MCF 10A (cell line): ENCODE data around the gene OSER1. TPM values are rescaled to one million over a fixed set of nuclear protein-coding genes. Genes with fewer than 3 reads are reported as not detected.

Experiments used
- BruUV-seq: library from RNA; stranded (reverse); fragments of 400-500 nt; replicated peaks from 2 replicates; lab custom pipeline; 2021; lab: Mats Ljungman, UMichigan
- CTCF ChIA-PET: fragments of 300-600 bp; sonication (Branson Sonifier 250); formaldehyde crosslinking; extraction: SDS; loops from one replicate; lab custom pipeline; 2021; ENCODE audit warnings: antibody characterized with exemption, inconsistent platforms; lab: Yijun Ruan, JAX
- POLR2A ChIA-PET: fragments of 300-600, 350-650 bp; sonication (Branson Sonifier 250); formaldehyde crosslinking; extraction: SDS; loops from one replicate; lab custom pipeline; 2020; ENCODE audit warnings: antibody characterized with exemption, inconsistent platforms; lab: Yijun Ruan, JAX
- DNase-seq: peaks from one replicate; pipeline ENCODE4 v3.0.0-alpha.2; 2018; ENCODE audit not compliant: unreplicated experiment
- H3K27ac Mint-ChIP-seq: one replicate; pipeline ENCODE4 v1.8.0; 2022; ENCODE audit warnings: mild to moderate bottlenecking, low read depth, mixed read lengths; ENCODE audit not compliant: unreplicated experiment
- H3K27me3 Mint-ChIP-seq: one replicate; pipeline ENCODE4 v1.8.0; 2022; ENCODE audit warnings: mixed read lengths; ENCODE audit not compliant: insufficient read depth, unreplicated experiment
- H3K36me3 Mint-ChIP-seq: one replicate; pipeline ENCODE4 v1.8.0; 2022; ENCODE audit warnings: mild to moderate bottlenecking, moderate library complexity, mixed read lengths; ENCODE audit not compliant: insufficient read depth, unreplicated experiment
- H3K4me1 Mint-ChIP-seq: one replicate; pipeline ENCODE4 v1.8.0; 2022; ENCODE audit warnings: mixed read lengths; ENCODE audit not compliant: insufficient read depth, unreplicated experiment
- H3K4me3 Mint-ChIP-seq: one replicate; pipeline ENCODE4 v1.8.0; 2022; ENCODE audit warnings: mild to moderate bottlenecking, moderate library complexity, mixed read lengths; ENCODE audit not compliant: unreplicated experiment
- H3K9me3 Mint-ChIP-seq: one replicate; pipeline ENCODE4 v1.8.0; 2022; ENCODE audit warnings: mixed read lengths; ENCODE audit not compliant: unreplicated experiment
- intact Hi-C: fragments of 100-400 bp; cut with micrococcal nuclease; formaldehyde crosslinking; loops from 2 replicates; pipeline ENCODE4 v1.14.1; 2022
- total RNA-seq: library from RNA; stranded (reverse); gene quantifications from 2 replicates; pipeline ENCODE4 v1.2.3, GENCODE V29; 2022
- TF ChIP-seq, protein P1 (sequence below): fragments of 200-600 bp; IDR thresholded peaks from one replicate; pipeline ENCODE4 v1.8.0; 2022; ENCODE audit warnings: antibody characterized with exemption, mild to moderate bottlenecking; ENCODE audit not compliant: unreplicated experiment

OSER1 gene
- total RNA-seq, 1 experiment from 2014 or later = 50.8 TPM

DNA sequence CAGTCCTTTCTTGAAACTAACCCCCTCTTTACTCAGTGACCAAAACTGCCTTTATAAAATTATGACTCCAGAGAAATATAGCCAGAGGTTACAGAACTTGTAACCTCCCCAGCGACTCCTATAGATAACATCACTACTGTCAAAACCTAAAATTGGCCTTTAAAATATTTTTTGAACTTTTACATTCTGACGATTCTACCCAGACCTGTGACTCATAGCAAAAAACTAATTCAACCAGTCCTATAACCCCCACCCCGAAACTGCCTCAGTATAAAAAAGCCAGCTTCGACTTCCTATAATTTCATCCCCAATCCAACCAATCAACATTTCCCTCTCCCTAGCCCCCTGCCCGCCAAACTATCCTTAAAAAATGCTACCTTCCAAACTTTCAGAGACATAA is 37.5 kb downstream of the OSER1 start:
- peaks cover 12% of the 10 kb centered on the region for H3K36me3 Mint-ChIP-seq
- intact Hi-C loops = no loop called here
- H3K27ac Mint-ChIP-seq = peak overlapping the region; percentile 29
- no peaks in the 10 kb centered on the region for H3K9me3 Mint-ChIP-seq
- TF ChIP-seq, protein P1, sequence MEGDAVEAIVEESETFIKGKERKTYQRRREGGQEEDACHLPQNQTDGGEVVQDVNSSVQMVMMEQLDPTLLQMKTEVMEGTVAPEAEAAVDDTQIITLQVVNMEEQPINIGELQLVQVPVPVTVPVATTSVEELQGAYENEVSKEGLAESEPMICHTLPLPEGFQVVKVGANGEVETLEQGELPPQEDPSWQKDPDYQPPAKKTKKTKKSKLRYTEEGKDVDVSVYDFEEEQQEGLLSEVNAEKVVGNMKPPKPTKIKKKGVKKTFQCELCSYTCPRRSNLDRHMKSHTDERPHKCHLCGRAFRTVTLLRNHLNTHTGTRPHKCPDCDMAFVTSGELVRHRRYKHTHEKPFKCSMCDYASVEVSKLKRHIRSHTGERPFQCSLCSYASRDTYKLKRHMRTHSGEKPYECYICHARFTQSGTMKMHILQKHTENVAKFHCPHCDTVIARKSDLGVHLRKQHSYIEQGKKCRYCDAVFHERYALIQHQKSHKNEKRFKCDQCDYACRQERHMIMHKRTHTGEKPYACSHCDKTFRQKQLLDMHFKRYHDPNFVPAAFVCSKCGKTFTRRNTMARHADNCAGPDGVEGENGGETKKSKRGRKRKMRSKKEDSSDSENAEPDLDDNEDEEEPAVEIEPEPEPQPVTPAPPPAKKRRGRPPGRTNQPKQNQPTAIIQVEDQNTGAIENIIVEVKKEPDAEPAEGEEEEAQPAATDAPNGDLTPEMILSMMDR = no peak
- ChIA-PET CTCF (interaction anchor here (0.6 to 1.1 kb wide), 3 partner anchors 14 to 59 kb away, joined by 4 read pairs; partner anchors contain the start of gene JPH2), POLR2A (interaction anchor here (1.0 kb wide), 1 partner anchor 9 kb away, joined by 4 read pairs; no protein-coding TSS in a partner anchor)
- DNase-seq = no peak
- H3K27me3 Mint-ChIP-seq = no peaks in the 10 kb centered on the region
- no peak overlapping the region for H3K4me3 Mint-ChIP-seq
- no TSS peak for BruUV-seq
- H3K4me1 Mint-ChIP-seq = peaks cover 32% of the 10 kb centered on the region

DNA sequence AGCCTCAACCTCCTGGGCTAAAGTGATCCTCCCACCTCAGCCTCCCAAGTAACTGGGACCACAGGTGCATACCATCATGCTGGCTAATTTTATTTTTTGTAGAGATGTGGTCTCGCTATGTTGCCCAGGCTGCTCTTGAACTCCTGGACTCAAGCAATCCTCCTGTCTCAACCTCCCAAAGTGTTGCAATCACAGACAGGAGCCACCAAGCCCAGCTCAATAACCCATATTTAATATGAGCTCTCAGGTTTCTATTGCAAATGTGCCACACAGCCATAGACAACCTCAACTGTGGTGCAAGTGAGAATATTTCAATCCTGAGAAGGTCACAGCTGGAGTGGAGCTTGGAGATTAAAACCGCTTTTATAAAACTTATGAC is 38.0 kb downstream of the OSER1 start:
- POLR2A ChIA-PET = interaction anchor here (0.7 to 2.1 kb wide), 3 partner anchors 9 to 16 kb away, joined by 3 to 14 read pairs (median 4); partner anchors contain the start of gene JPH2
- no peak overlapping the region for H3K27ac Mint-ChIP-seq
- no peak for DNase-seq

DNA sequence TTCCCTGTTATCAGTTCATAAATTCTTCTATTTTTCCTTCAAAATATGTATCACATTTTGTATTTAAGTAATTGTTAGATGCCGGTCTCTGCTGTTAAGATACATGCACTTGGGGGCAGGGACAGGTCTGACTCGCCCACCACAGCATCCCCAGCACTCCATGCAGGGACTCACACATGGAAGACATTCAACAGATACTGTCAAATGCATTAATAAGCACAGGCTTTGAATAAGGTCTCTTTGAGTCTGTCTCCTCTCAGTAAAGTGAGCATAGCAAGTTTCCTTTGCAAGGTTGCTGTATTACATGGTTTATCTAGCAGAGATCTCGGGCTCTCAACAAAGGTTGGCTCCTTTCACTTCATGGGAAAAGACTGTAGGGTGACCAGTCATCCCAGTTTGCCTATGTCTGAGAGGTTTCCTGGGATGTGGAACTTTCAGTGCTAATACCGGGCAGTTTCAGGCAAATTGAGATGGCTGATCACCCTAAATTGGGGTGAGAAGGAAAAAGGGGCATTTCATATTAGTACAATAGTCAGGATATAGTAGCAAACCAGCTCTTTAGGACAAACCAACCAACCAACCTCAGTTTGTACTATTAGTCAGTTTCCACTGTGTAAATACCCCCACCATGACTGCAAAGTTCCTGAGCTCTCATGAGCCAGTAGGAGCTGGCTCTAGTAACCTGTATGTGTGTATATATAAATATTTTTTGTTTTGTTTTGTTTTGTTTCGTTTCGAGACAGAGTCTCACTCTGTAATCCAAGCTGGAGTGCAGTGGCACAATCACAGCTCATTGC is 38.6 kb downstream of the OSER1 start:
- Mint-ChIP-seq H3K27ac (no peak overlapping the region), H3K4me3 (no peak overlapping the region), H3K4me1 (peaks cover 28% of the 10 kb centered on the region), H3K9me3 (no peaks in the 10 kb centered on the region), H3K27me3 (no peaks in the 10 kb centered on the region), H3K36me3 (peaks cover 13% of the 10 kb centered on the region)
- no TSS peak for BruUV-seq
- POLR2A ChIA-PET = interaction anchor here (0.7 to 2.1 kb wide), 4 partner anchors 10 to 18 kb away, joined by 3 to 14 read pairs (median 6); partner anchors contain the start of gene JPH2
- intact Hi-C loops = no loop called here
- TF ChIP-seq, protein P1 = no peak
- no peak for DNase-seq
- CTCF ChIA-PET = interaction anchor here (0.6 to 3.4 kb wide), 7 partner anchors 15 to 299 kb away, joined by 3 to 23 read pairs (median 4); partner anchors contain the start of gene JPH2

More for the DNA sequence above, 38.0 kb downstream of the OSER1 start:
- intact Hi-C loops = no loop called here
- Mint-ChIP-seq H3K27me3 (no peaks in the 10 kb centered on the region), H3K36me3 (peaks cover 12% of the 10 kb centered on the region), H3K9me3 (no peaks in the 10 kb centered on the region), H3K4me3 (no peak overlapping the region), H3K4me1 (peaks cover 30% of the 10 kb centered on the region)
- no TSS peak for BruUV-seq
- TF ChIP-seq, protein P1 = no peak
- CTCF ChIA-PET = interaction anchor here (0.6 to 2.0 kb wide), 4 partner anchors 14 to 59 kb away, joined by 4 to 8 read pairs (median 4); partner anchors contain the start of gene JPH2

DNA sequence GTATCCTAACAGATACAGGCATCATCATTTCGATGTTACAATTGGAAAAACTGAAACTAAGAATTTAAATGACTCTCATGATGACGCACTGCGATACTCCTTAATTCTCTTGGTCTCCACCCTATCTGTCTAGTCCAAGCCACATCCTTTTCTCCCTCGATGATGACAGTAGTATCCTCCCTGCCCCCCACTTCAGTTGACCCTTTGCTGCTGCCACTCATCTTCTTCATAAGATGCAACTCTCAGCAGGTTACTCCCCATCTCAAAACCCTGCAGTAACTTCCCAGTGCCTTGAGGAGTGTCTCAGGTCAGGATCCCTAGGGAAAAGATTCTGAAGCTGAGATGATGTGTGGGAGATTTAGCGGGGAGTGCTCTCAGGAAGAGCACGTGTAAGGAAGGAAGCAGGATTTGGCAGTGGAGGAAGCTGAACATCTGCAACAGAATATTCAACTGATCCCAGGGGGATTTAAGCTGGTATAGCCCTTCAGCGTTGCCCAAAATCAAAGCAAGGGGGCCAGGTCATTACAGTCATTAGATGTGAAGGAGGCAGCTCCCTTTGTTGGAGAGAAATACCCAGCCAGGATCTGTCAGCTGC is 39.7 kb downstream of the OSER1 start:
- Mint-ChIP-seq H3K9me3 (no peaks in the 10 kb centered on the region), H3K27ac (no peak overlapping the region), H3K36me3 (peaks cover 14% of the 10 kb centered on the region), H3K27me3 (no peaks in the 10 kb centered on the region), H3K4me3 (no peak overlapping the region), H3K4me1 (peaks cover 30% of the 10 kb centered on the region)
- ChIA-PET POLR2A (interaction anchor here (1.4 to 2.1 kb wide), 3 partner anchors 13 to 18 kb away, joined by 4 to 14 read pairs (median 7); partner anchors contain the start of gene JPH2), CTCF (interaction anchor here (0.8 to 3.4 kb wide), 3 partner anchors 17 to 54 kb away, joined by 4 to 23 read pairs (median 8); no protein-coding TSS in a partner anchor)
- DNase-seq = no peak
- intact Hi-C loops = no loop called here
- TF ChIP-seq, protein P1 = no peak
- no TSS peak for BruUV-seq
